GM18951 (cell line): ENCODE results near the gene KCNC4.

ENCODE experiments used
- POLR2A ChIP-seq: IDR thresholded peaks from 4 replicates; pipeline ENCODE4 v1.6.1; 2011; ENCODE audit warnings: mild to moderate bottlenecking; ENCODE audit not compliant: insufficient read length, insufficient read depth; ENCODE audit errors: extremely low read depth
- in situ Hi-C: fragments of 300-500 bp; cut with MboI; formaldehyde crosslinking; loops from one replicate; pipeline ENCODE4 v1.12.0; 2022; ENCODE audit warnings: low sequenced_read_pairs, mixed read lengths, inconsistent platforms; ENCODE audit not compliant: unreplicated experiment

Gene KCNC4

DNA sequence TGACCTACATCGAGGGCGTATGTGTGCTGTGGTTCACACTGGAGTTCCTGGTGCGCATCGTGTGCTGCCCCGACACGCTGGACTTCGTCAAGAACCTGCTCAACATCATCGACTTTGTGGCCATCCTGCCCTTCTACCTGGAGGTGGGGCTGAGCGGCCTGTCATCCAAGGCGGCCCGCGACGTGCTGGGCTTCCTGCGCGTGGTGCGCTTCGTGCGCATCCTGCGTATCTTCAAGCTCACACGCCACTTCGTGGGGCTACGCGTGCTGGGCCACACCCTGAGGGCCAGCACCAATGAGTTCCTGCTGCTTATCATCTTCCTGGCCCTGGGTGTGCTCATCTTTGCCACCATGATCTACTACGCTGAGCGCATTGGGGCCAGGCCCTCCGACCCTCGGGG is 13.0 kb downstream of the KCNC4 start:
- in situ Hi-C loops: no loop called here
- TF ChIP-seq POLR2A: no peak

DNA sequence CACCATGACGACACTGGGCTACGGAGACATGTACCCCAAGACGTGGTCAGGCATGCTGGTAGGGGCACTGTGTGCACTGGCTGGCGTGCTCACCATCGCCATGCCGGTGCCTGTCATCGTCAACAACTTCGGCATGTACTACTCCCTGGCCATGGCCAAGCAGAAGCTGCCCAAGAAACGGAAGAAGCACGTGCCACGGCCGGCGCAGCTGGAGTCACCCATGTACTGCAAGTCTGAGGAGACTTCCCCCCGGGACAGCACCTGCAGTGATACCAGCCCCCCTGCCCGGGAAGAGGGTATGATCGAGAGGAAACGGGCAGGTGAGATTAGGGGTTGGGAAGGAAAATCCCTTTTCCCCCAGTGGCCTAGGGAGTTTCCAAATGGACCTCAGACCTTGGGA is 13.5 kb downstream of the KCNC4 start:
- no peak for TF ChIP-seq POLR2A
- in situ Hi-C loops: no loop called here

DNA sequence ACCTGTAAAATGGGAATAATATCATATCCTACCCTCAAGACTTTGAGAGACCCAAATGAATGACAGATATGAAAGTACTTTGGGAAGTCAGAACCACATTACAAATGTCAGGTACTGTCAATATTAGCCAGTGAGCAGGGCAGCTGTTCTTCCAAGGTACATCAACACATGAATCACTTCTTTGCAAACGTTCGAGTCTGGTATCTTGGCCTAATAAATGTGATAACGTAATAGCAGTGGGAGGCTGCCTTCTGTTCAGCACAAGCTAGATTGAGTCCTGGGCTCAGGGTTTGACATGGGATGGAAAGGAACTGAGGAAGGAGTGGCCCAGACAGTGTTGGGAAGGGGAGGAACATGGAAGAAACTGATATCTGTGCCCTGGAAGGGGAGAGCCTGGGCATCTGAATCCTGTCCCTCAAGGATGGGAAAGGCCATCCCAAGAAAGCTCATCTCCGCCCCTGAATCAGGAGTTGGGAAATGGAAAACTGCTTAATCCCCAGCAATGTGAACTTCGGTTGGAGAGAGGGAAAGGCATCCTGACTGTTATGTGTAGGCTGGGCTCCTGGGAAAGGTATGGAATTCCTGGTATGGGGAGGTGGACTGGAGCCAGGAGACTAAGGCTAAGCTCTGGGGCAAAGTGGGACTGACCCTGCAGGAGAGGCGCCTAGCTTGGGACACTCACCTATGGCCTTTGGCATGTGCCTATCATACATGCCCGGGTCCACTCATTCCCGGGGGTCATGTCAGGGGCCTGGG is 14.3 kb downstream of the KCNC4 start:
- no peak for TF ChIP-seq POLR2A
- in situ Hi-C loops: no loop called here

DNA sequence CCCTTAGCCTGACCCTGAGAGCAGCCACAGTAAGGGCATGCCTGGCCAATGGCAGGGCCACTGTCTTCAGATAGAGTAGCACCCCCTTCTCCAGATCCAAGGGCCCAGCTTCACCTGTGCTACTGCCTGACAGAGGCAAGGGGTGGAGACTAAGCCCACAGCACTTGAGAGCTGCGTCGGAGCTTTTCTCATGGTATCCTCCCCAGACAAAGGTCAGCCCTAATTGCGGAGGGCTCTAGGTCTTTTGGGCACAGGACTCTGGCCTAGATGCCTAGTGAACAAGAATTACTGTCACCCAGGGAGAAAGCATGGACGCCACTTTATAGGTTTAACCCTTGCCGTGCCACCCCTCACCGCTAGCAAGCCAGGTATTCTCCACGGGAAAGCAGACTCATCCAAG is 15.1 kb downstream of the KCNC4 start:
- no peak for TF ChIP-seq POLR2A

DNA sequence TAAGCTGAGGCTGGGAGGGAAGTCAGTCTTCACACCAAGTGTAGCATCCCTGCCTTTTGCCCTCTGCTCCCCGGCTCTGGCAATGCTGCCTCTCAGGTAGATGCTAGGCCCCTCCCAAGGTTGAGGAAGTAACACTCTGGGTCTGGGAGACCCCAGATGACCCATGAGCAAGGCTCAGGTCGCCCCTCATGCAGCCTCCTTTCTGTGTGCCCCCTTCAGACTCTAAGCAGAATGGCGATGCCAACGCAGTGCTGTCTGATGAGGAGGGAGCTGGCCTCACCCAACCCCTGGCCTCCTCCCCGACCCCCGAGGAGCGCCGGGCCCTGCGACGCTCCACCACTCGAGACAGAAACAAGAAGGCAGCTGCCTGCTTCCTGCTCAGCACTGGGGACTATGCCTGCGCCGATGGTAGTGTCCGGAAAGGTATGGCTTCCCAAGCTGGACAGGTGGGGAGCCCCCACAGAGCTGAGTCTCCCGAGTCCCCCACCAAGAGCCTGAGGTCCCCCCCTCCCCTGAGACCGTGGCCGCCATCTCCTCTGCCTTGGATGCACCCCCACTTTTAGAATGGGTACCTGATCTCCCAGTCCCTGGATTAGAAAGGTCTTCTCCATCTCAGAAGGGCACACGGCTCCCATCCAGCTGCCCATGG is 15.8 kb downstream of the KCNC4 start:
- in situ Hi-C loops: no loop called here
- no peak for TF ChIP-seq POLR2A

More for the DNA sequence above, 15.1 kb downstream of the KCNC4 start:
- in situ Hi-C loops: no loop called here

DNA sequence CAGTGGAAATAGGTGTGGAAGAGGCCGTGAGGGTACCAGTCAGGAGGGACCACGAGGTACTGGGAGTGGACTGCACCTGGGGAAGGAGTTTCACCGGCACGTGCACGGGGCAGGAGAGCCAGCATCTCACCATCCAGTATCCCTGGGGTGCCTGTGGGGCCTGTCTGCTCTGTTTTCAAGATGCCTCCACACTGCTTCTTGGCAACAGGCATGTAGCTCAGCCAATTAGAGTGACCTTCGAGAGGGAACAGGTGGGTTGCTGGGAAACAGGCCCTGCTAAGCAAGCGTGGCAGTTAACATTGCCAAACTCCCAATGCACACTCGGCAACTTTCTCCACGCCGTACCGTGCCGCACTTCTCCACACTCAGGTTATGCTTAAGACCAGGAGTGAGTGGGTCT is 17.7 kb downstream of the KCNC4 start:
- TF ChIP-seq POLR2A: no peak
- in situ Hi-C loops: no loop called here

DNA sequence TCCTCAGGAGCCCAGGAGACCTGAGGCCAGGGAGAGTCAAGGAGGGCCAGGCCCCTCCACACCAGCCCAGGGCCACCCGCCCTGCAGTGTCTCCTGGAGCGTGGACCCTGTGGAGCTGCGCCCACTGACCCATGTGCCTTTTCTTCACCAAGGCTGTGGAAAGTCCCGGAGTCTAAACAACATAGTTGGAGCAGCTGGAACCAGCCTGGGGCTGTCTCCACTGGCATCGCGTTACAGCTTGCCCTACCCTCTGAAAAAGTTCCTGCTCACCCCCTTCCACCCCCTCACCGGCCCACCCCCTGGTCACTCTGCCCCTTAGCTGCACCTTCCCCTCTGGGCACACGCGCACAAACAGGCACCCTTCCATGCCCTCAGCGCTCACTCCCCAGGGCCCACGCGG is 18.3 kb downstream of the KCNC4 start:
- TF ChIP-seq POLR2A: no peak
- in situ Hi-C loops: no loop called here

DNA sequence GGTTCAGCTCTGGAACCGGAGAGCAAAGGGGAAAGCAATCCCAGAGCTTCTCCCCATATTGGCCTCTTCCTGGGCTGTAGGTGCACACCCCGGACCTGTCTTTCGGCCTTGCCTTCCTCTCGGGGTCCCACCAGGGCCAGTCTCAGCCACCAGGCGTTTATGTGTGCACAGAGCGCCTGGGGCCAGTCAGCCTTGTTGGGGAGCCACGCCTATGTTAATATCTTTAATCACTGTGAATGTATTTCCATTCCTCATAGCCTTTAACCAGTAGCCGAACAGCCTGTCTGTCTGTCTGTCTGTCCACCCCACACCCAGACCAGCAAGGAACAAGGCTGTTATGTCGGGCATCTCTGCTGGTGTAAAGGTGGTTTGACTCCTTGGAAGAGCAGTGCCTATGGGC is 18.8 kb downstream of the KCNC4 start:
- in situ Hi-C loops: no loop called here
- no peak for TF ChIP-seq POLR2A

DNA sequence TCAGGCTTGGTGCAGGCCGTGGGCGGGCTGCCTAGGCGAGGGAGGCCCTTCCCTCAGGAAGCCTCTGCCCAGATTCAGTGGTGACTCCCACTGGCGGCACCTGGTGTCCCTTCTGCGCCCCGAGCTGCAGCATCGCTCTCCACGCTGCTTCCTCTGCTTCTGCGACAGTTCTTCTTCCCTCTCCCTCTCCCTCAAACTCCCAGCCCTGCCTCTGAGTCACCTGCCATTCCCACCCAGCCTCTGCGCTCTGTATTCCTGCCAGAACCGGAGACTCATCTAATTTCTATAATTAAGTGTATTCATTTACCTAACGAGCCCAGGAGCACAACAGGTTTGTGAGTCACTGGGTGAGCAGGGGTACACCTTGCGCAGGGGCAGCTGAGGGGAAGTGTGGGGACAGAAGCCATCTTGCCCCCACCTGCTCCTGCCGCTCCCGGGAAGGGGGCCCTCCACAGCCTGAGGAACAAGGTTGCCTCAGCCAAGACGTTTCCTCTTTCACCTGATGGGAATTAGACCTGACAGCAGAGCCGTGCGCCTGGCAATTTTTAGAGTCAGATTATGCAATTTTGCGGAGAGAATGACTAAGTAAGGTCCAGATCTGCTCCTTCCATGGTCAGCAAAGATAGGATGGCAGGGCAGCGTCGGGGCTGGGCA is 19.4 kb downstream of the KCNC4 start:
- in situ Hi-C loops: no loop called here
- TF ChIP-seq POLR2A: no peak

DNA sequence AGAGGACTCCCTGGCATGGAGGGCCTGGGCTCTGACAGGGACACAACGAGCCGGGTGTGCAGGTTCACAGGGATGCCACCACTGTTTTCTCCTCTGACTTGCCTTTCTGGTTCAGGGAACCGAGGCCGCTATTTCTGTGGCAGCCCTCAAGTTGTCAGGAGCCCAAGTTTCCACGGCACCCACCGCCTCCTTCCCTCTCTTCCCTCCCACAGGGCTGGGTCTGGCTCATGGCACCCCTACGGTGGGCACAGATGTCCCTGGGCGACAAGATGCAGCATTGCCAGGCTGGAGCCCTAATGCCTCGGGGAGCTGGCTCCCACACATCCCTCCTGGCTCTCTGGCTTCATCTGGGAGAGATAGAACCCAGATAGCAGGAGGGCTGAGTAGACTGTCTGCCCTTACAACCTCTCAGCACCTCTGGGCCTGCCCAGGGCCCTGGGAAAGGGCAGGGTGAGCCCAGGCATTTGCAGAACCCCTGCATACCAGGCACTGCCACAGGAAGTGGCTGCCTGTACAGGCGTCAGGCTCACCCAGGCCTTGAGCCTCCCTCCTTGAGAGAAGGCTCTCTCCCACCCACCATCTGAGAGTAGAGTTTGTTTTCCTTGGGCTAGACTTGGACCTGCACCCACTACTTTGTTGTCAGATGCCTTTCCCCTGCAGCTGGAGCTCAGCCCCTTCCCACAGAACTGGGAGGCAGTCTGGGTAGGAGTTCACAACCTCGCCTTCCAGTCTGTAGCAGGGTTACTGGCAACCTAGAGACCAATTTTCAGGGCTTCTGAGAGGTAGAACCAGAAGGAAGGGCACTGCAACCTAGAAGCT is 20.5 kb downstream of the KCNC4 start:
- in situ Hi-C loops: no loop called here
- TF ChIP-seq POLR2A: no peak

DNA sequence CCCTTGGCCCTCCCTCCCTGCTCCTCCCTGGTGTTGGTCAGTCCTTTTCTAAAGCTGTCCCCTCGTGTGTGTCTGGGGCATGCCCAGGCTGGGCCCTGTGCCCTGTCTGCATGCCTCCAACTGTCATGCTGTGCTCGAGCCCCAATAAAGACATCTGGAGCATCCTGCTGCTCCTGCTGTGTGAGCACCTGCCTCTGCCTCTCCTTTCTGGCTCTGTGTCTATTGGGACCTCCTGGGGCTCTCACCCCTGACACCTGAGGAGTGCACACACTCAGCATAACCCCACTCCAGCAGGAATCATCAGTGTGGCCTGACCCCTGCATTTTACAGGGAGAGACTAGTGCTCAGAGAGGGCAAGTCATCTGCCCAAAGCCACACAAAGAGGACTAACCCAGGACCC is 23.7 kb downstream of the KCNC4 start:
- TF ChIP-seq POLR2A: no peak
- in situ Hi-C loops: no loop called here

DNA sequence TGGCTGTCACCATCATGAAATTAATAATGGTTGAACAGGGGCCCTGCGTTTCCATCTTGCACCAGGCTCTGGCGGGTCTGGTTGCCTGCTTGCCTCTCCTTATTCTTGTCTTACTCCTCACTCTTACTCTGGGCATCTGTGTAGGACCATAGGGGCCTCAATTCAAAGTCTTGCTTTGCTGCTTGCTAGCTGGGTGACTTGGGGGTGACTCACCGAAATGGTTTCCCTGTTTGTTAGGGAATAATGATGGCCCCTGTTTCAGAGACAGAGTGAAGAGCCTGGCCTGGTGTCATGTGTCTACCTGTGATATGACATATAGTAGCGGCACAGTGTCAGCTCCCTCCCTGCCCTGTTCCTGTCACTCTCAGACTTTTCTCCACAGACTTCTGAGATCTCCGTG is 24.6 kb downstream of the KCNC4 start:
- in situ Hi-C loops: no loop called here
- no peak for TF ChIP-seq POLR2A

DNA sequence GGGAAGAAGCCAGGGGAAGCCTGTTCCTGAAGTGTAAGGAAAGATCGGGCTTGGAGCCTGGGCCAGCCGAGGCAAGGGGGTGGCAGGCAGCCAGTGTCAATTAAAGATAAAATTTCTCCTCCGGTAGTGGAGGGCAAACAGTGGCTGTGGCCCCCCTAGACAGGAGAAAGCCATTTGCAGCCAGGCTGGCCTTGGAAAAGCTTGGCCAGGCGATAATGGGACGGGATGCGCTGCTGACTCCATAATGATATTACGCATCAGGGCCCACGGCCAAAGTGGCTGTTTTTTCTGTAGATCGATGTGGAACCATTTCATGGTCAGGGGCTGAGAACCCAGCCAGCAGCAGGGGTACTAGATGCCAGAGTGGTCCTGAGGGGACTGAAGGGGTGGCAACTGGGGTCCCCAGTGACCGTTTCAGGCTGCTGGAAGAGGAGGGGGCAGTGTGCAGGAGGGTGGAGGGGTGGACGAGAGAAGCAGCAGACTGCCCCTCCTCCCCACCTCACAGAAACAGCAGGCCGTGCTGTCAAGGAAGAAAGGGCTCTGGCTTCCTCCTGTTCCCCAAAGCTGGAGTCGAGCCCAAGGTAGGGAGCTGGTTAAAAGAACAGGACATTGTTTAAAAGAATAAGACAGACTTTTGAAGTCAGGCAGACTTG is 25.2 kb downstream of the KCNC4 start:
- in situ Hi-C loops: no loop called here
- no peak for TF ChIP-seq POLR2A
